NCI-H1930 (cell line): ENCODE measurements around the gene ARHGAP26.
"Not testable (repeated sequence)": the region's sequence is repeated elsewhere in the genome, so short reads cannot be mapped to it uniquely, and the experiment has no call there.

Experiments
- DNase-seq, 2 experiments: peaks; one replicate each; lab custom pipeline; 2025; lab: John Stamatoyannopoulos, UW

The ARHGAP26 gene

GRCh38 chr5:143117821-143118220 lies 347.6 kb downstream of the ARHGAP26 start:
- DNase-seq = no peak

- no peak for DNase-seq
These were observed 348.0 kb downstream of the ARHGAP26 start for GRCh38 chr5:143118222-143118621.

GRCh38 chr5:143118818-143119217 lies 348.6 kb downstream of the ARHGAP26 start:
- not testable (repeated sequence) for DNase-seq

- DNase-seq = no peak
These were observed 349.2 kb downstream of the ARHGAP26 start for GRCh38 chr5:143119291-143119769.

- DNase-seq = no peak
These were observed 349.7 kb downstream of the ARHGAP26 start for GRCh38 chr5:143119881-143120341.

GRCh38 chr5:143120460-143121134 lies 350.4 kb downstream of the ARHGAP26 start:
- DNase-seq = no peak

- DNase-seq = no peak
These were observed 350.9 kb downstream of the ARHGAP26 start for GRCh38 chr5:143121135-143121475.

GRCh38 chr5:143124593-143124992 lies 354.4 kb downstream of the ARHGAP26 start:
- no peak for DNase-seq

GRCh38 chr5:143126174-143127019 lies 356.2 kb downstream of the ARHGAP26 start:
- no peak for DNase-seq

- no peak for DNase-seq
These were observed 358.4 kb downstream of the ARHGAP26 start for GRCh38 chr5:143128412-143129071.

GRCh38 chr5:143129203-143129602 lies 359.0 kb downstream of the ARHGAP26 start:
- DNase-seq = no peak

- no peak for DNase-seq
These were observed 359.9 kb downstream of the ARHGAP26 start for GRCh38 chr5:143129910-143130612.

- no peak for DNase-seq
These were observed 360.6 kb downstream of the ARHGAP26 start for GRCh38 chr5:143130613-143131305.

GRCh38 chr5:143131972-143132371 lies 361.8 kb downstream of the ARHGAP26 start:
- DNase-seq = no peak

GRCh38 chr5:143132739-143133138 lies 362.6 kb downstream of the ARHGAP26 start:
- DNase-seq = no peak

GRCh38 chr5:143133721-143134120 lies 363.5 kb downstream of the ARHGAP26 start:
- no peak for DNase-seq

- DNase-seq = no peak
These were observed 364.1 kb downstream of the ARHGAP26 start for GRCh38 chr5:143134269-143134668.

GRCh38 chr5:143134900-143135299 lies 364.7 kb downstream of the ARHGAP26 start:
- DNase-seq = no peak

GRCh38 chr5:143135832-143136551 lies 365.8 kb downstream of the ARHGAP26 start:
- no peak for DNase-seq

- no peak for DNase-seq
These were observed 368.7 kb downstream of the ARHGAP26 start for GRCh38 chr5:143138839-143139238.

GRCh38 chr5:143139585-143139984 lies 369.4 kb downstream of the ARHGAP26 start:
- no peak for DNase-seq
